T-cell (primary cell): ENCODE measurements around the gene NANOS3. TPM values are rescaled to one million over a fixed set of nuclear protein-coding genes. Genes with fewer than 3 reads are reported as not detected.
"Not testable (repeated sequence)": the region's sequence is repeated elsewhere in the genome, so short reads cannot be mapped to it uniquely, and the experiment has no call there.

ENCODE experiments used
- ATAC-seq, 4 experiments: fragments of 200-7000 bp in 3 of 4; fragments of 150-1000 bp in 1 of 4; cut with Tn5 transposase; replicated peaks in 1 of 4; 1 replicate in 3 of 4; 2 replicates in 1 of 4; pipeline ENCODE4 v1.10.0; 2021; ENCODE audit warnings: moderate library complexity in 3 of 4, mild to moderate bottlenecking in 2 of 4, moderate number of reproducible peaks in 1 of 4
- CTCF ChIA-PET, 2 donors: fragments of 300-600 bp; sonication (Branson Sonifier 250); formaldehyde crosslinking; loops; one replicate each; lab custom pipeline; 2022; ENCODE audit warnings: antibody characterized with exemption in 2 of 2; lab: Charles Lee
- POLR2A ChIA-PET, 2 donors: fragments of 300-600 bp; sonication (Branson Sonifier 250); formaldehyde crosslinking; loops; one replicate each; lab custom pipeline; 2022; ENCODE audit warnings: antibody characterized with exemption in 2 of 2; lab: Charles Lee
- DNase-seq, 35 experiments: peaks; one replicate each; pipeline versions ENCODE4 v3.0.0 to v3.0.0-alpha.2; 2013 to 2023
- H3K27ac ChIP-seq: one replicate; pipeline ENCODE4 v1.5.1; 2013; ENCODE audit warnings: low read length
- H3K27me3 ChIP-seq, 2 experiments: replicated peaks in 1 of 2; 1 replicate in 1 of 2; 2 replicates in 1 of 2; pipeline versions ENCODE4 v1.6.1 to v1.7.0; 2013; ENCODE audit warnings: low read length in 1 of 2, mixed read lengths in 1 of 2; ENCODE audit not compliant: control insufficient read depth in 2 of 2, insufficient read depth in 2 of 2; ENCODE audit errors: extremely low read depth in 1 of 2
- H3K36me3 ChIP-seq, 2 donors: 1 replicate in 1 of 2; 2 replicates in 1 of 2; pipeline versions ENCODE4 v1.6.1 to v1.7.0; 2013; ENCODE audit warnings: low read length in 1 of 2; ENCODE audit not compliant: control insufficient read depth in 2 of 2, insufficient read depth in 1 of 2; ENCODE audit errors: extremely low read depth in 1 of 2
- H3K4me1 ChIP-seq, 2 experiments: 1 replicate in 1 of 2; 2 replicates in 1 of 2; pipeline versions ENCODE4 v1.6.1 to v1.7.0; 2013; ENCODE audit warnings: low read length in 2 of 2, mixed read lengths in 1 of 2; ENCODE audit not compliant: insufficient read depth in 2 of 2, control insufficient read depth in 1 of 2; ENCODE audit errors: extremely low read depth in 1 of 2
- H3K4me3 ChIP-seq, 2 donors: 1 replicate in 1 of 2; 2 replicates in 1 of 2; pipeline versions ENCODE4 v1.5.1 to v1.7.0; 2013; ENCODE audit warnings: mild to moderate bottlenecking in 2 of 2, low read length in 1 of 2, moderate library complexity in 1 of 2; ENCODE audit not compliant: control insufficient read depth in 1 of 2; ENCODE audit errors: extremely low read depth in 1 of 2
- H3K9me3 ChIP-seq: 2 replicates; pipeline ENCODE4 v1.7.0; 2013
- H3K27ac Mint-ChIP-seq, 2 donors: one replicate each; pipeline ENCODE4 v1.8.0; 2020 to 2021; ENCODE audit warnings: mild to moderate bottlenecking in 2 of 2, mixed read lengths in 2 of 2
- H3K27me3 Mint-ChIP-seq, 2 donors: one replicate each; pipeline ENCODE4 v1.8.0; 2021 to 2022; ENCODE audit warnings: mixed read lengths in 2 of 2
- H3K36me3 Mint-ChIP-seq: one replicate; pipeline ENCODE4 v1.8.0; 2021; ENCODE audit warnings: mixed read lengths
- H3K4me1 Mint-ChIP-seq, 3 donors: one replicate each; pipeline ENCODE4 v1.8.0; 2020 to 2022; ENCODE audit warnings: mixed read lengths in 3 of 3, mild to moderate bottlenecking in 1 of 3
- H3K4me3 Mint-ChIP-seq, 3 donors: one replicate each; pipeline ENCODE4 v1.8.0; 2020 to 2022; ENCODE audit warnings: mild to moderate bottlenecking in 3 of 3, mixed read lengths in 3 of 3, moderate library complexity in 3 of 3
- H3K9me3 Mint-ChIP-seq, 3 donors: one replicate each; pipeline ENCODE4 v1.8.0; 2020 to 2022; ENCODE audit warnings: mixed read lengths in 3 of 3
- WGBS: methylation state at CpG from one replicate; pipeline ENCODE4 v1.1.5; 2013; ENCODE audit warnings: missing lambda C conversion rate; ENCODE audit not compliant: insufficient coverage; 5-methylcytosine and 5-hydroxymethylcytosine counted together
- total RNA-seq, 35 experiments: library from RNA in 6 of 35; stranded (reverse) in 6 of 35; fragments of 120-200 nt in 1 of 35; gene quantifications; one replicate each; pipeline versions ENCODE4 v1.2.1 to v1.2.4 and lab custom pipeline; 2013 to 2026

NANOS3 gene
- total RNA-seq, 5 donors from 2014 or later (not counting 1 experiment from before 2014, with no cell fraction given): 0.85 to 2.3 (median 1.5) TPM; not detected in 1

DNA sequence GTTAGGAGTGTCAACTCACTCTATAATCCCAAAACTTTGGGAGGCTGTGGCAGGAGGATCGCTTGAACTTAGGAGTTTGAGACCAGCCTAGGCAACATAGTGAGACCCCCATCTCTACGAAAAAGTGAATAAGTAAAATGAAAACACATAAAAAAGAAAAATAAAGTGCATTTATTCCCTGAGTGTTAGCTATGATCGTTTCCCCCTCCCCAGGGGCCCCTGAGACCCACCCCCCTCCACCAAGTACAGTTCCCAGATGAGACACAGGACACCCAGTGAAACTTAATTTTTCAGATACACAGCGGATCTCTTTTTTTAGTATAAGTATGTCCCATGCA is 28.6 kb upstream of the NANOS3 start:
- Histone ChIP-seq H3K36me3 (no peaks in the 10 kb centered on the region), H3K27me3 (peaks cover 0 to 2% of the 10 kb centered on the region in 2 experiments), H3K9me3 (no peaks in the 10 kb centered on the region), H3K27ac (peak overlapping the region; percentile 100), H3K4me3 (no peak overlapping the region), H3K4me1 (peaks cover 13 to 78% of the 10 kb centered on the region in 2 experiments)
- ChIA-PET CTCF (interaction anchor here in 1 of 2 donors (1.8 kb wide), 1 partner anchor 11 kb away, joined by 8 read pairs; no protein-coding TSS in a partner anchor), POLR2A (interaction anchor here (0.8 to 2.7 kb wide), 2 partner anchors 9 to 11 kb away, joined by 3 to 22 read pairs; no protein-coding TSS in a partner anchor)
- DNase-seq: no peak
- Mint-ChIP-seq H3K27ac (peak overlapping the region in 1 of 2 donors; percentile 49), H3K4me3 (peak overlapping the region in 2 of 3 donors; percentile 6 to 83), H3K9me3 (no peaks in the 10 kb centered on the region), H3K36me3 (no peaks in the 10 kb centered on the region), H3K27me3 (no peaks in the 10 kb centered on the region), H3K4me1 (peaks cover 44 to 61% (median 56%) of the 10 kb centered on the region in 3 donors)
- no peak for ATAC-seq
- WGBS: no CpG with 5 or more reads among the region's 4 CpGs

DNA sequence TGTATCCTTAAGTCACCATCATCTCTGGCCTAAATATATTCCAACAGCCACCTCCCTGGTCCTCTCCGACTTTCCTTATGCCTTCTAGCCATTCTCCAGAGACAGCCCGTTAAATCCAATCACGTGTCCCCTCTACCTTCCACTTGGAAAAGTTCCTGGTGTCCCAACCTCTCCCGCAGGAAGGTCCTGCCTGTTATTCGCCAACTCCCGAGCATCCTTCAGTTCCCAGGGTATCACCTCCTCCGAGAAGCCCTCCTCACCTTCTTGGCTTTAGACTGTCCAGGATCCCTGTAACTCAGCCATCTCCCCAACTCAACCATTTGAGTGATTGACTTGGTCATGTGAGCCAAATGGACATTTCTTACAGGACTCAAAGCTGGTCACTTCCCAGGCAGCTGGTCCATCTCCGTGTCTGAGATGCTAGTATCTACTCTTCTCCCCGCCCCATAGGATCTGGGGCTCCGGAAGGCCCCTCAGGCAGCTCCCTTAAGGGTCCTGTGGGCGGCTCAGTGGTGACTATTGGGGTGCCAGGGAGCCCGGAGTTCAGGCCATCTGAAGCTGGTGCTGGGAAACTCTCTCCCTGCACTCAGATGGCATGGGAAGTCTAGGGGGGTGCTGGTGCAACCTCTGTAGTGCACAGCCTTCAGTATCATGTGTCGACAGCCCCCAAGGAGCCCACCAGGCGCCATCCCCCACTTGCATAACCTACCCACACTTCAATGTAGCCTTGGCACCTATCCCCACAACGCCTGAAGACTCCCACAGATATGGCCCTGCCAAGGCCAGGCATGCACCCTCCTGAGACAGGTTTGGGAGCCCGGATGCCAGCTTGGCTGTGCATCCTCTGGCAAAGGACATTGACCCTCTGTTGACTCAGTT is 27.9 kb upstream of the NANOS3 start:
- ChIA-PET POLR2A (interaction anchor here (0.5 to 1.0 kb wide), 3 partner anchors 13 to 509 kb away, joined by 3 to 4 read pairs (median 3); no protein-coding TSS in a partner anchor), CTCF (interaction anchor here in 1 of 2 donors (1.8 kb wide), 1 partner anchor 12 kb away, joined by 8 read pairs; no protein-coding TSS in a partner anchor)
- Histone ChIP-seq H3K27ac (peak overlapping the region; percentile 38), H3K4me3 (no peak overlapping the region), H3K4me1 (peaks cover 12 to 70% of the 10 kb centered on the region in 2 experiments), H3K27me3 (peaks cover 0 to 2% of the 10 kb centered on the region in 2 experiments), H3K36me3 (no peaks in the 10 kb centered on the region), H3K9me3 (no peaks in the 10 kb centered on the region)
- Mint-ChIP-seq H3K4me1 (peaks cover 39 to 56% (median 51%) of the 10 kb centered on the region in 3 donors), H3K4me3 (peak overlapping the region; percentile 29 to 83 (median 49)), H3K9me3 (no peaks in the 10 kb centered on the region), H3K27me3 (no peaks in the 10 kb centered on the region), H3K36me3 (no peaks in the 10 kb centered on the region), H3K27ac (peak overlapping the region; percentile 81 to 88)
- no peak for DNase-seq
- WGBS: 95% methylated on average over 11 of the region's 16 CpGs
- no peak for ATAC-seq

DNA sequence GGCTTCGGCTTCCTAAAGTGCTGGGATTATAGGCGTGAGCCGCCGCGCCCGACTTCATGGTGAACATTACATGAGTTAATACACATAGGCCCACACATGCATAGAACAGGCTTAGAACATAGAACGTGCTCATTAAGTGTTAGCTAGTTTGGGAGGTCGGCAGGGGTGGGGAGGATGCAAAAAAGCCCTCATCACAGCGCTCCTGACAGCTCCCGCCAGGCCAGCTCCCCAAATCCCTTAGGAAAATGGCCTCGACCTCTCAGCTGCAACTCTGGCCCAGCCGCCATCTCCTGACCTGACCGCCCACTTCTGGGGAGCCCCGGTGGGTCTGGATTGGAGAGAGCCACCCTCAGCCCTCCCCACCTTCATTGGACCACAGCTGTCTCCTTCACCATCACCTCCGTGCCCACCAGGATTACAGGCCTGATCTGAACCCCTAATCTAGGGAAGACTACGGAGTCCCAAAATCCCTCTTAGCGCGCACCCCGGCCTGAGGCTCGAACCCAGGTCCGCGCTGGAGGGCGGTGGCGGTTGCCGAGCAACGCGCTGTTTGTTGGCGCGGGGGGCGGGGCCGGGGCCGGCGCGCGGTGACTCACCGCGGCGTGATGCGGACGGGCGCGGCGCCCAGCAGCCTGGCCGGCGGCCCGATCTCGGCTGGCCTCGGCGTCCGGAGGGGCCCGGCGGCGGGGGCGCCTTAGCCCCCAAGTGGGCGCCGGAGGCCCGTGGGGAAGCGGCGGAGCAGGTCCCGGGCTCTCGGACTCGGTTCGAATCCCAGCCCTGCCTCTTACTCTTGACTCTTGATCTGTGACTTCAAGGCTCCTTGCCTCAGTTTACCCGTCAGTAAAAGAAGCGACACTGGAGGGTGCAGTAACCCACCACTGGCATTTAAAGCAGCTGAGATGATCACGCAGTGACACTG is 26.7 kb upstream of the NANOS3 start:
- Histone ChIP-seq H3K4me3 (peak overlapping the region in 1 of 2 donors; percentile 30), H3K27ac (peak overlapping the region; percentile 97), H3K4me1 (peaks cover 8 to 58% of the 10 kb centered on the region in 2 experiments), H3K27me3 (peaks cover 0 to 2% of the 10 kb centered on the region in 2 experiments), H3K9me3 (no peaks in the 10 kb centered on the region), H3K36me3 (no peaks in the 10 kb centered on the region)
- Mint-ChIP-seq H3K4me1 (peaks cover 27 to 44% (median 40%) of the 10 kb centered on the region in 3 donors), H3K36me3 (no peaks in the 10 kb centered on the region), H3K4me3 (peak overlapping the region; percentile 42 to 80 (median 67)), H3K9me3 (no peaks in the 10 kb centered on the region), H3K27ac (peak overlapping the region; percentile 93 to 94), H3K27me3 (no peaks in the 10 kb centered on the region)
- ATAC-seq (peak in 1 of 4 experiments; percentile 9), DNase-seq (peak in 21 of 35 experiments; percentile 38 to 81 (median 55))
- ChIA-PET CTCF (interaction anchor here in 1 of 2 donors (0.6 kb wide), 1 partner anchor 12 kb away, joined by 3 read pairs; no protein-coding TSS in a partner anchor), POLR2A (interaction anchor here in 1 of 2 donors (0.6 to 1.0 kb wide), 2 partner anchors 10 to 53 kb away, joined by 3 read pairs; no protein-coding TSS in a partner anchor)
- 23% methylated on average over 63 of the region's 66 CpGs for WGBS

DNA sequence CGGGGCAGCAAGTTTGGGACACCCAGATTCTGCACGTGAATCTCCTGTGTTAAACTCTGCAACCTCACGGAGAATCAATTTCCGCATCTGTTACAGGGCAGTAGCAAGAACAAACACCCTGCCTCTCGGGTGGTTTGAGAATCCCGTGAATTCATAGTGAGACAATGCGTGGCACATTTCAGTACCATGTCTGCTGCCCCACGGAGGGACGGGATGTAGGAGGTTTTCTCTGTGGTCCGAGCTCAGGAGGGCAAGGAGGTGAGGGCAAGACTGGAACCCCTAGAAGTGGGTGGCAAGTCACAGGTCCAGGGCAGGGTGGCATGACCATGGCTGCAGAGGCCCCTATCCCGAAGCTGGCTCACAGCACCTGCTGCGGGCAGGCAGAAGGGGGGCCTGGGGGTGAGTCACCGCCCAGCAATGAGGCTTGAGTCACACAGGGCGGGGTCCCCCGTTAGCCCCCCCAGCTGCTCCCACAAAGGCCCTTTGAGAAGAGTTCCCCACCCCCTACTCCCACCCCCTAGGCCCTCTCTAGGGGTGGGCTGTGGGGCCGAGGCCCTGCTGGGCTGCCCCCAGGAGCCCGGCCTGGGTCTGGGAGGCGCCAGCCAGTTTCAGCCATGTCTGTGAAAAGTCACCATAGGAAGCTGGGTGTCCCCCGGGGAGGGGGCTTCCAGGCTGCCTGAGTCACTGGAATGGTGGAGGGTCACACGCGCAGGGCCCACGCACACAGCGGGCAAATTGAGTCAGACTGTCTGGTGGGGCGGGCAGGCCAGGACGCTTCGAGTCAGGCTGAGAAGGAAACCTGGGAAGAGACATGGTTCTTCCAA is 25.8 kb upstream of the NANOS3 start:
- Mint-ChIP-seq H3K4me3 (peak overlapping the region; percentile 42 to 80 (median 67)), H3K36me3 (no peaks in the 10 kb centered on the region), H3K27ac (peak overlapping the region; percentile 93 to 94), H3K27me3 (no peaks in the 10 kb centered on the region), H3K9me3 (no peaks in the 10 kb centered on the region), H3K4me1 (peaks cover 18 to 36% (median 33%) of the 10 kb centered on the region in 3 donors)
- DNase-seq (peak in 12 of 35 experiments; percentile 28 to 78 (median 48)), ATAC-seq (peak in 3 of 4 experiments; percentile 15 to 23 (median 17))
- Histone ChIP-seq H3K4me3 (peak overlapping the region in 1 of 2 donors; percentile 30), H3K4me1 (peaks cover 4 to 51% of the 10 kb centered on the region in 2 experiments), H3K9me3 (no peaks in the 10 kb centered on the region), H3K27ac (peak overlapping the region; percentile 97), H3K27me3 (peaks cover 0 to 2% of the 10 kb centered on the region in 2 experiments), H3K36me3 (no peaks in the 10 kb centered on the region)
- whole genome bisulfite sequencing: 61% methylated on average over 22 of the region's 26 CpGs
- POLR2A ChIA-PET: interaction anchor here in 1 of 2 donors (0.6 kb wide), 1 partner anchor 91 kb away, joined by 3 read pairs; no protein-coding TSS in a partner anchor
- CTCF ChIA-PET: interaction anchor here in 1 of 2 donors (0.6 kb wide), 1 partner anchor 11 kb away, joined by 3 read pairs; no protein-coding TSS in a partner anchor

DNA sequence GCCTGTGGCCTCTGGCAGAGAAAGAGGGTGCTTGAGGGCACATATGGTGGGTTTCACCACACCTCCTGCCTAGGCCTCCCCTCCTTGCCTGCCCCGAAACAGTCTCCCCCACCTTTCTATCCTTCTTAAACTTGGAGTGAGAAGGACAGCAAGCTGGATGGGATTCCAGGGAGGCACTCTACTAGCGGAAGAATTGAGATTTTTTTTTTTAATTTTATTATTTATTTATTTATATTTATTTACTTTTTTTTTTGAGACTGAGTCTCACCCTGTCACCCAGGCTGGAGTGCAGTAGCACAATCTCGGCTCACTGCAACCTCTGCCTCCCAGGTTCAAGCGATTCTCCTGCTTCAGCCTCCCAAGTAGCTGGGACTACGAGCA is 25.2 kb upstream of the NANOS3 start:
- not testable (repeated sequence) for DNase-seq, H3K4me3 Mint-ChIP-seq, H3K27me3 ChIP-seq, H3K36me3 Mint-ChIP-seq, H3K36me3 ChIP-seq, H3K4me3 ChIP-seq, H3K27me3 Mint-ChIP-seq, H3K9me3 ChIP-seq, ATAC-seq, H3K9me3 Mint-ChIP-seq
- no CpG with 5 or more reads among the region's 5 CpGs for WGBS
- POLR2A ChIA-PET: interaction anchor here (0.6 to 0.7 kb wide), 3 partner anchors 12 to 91 kb away, joined by 3 to 4 read pairs (median 3); no protein-coding TSS in a partner anchor
- CTCF ChIA-PET: interaction anchor here in 1 of 2 donors (2.1 kb wide), 1 partner anchor 10 kb away, joined by 4 read pairs; no protein-coding TSS in a partner anchor
- Histone ChIP-seq H3K27ac (peak overlapping the region; percentile 97), H3K4me1 (peaks cover 4 to 45% of the 10 kb centered on the region in 2 experiments)
- H3K27ac Mint-ChIP-seq: peak overlapping the region in 1 of 2 donors; percentile 43
- H3K4me1 Mint-ChIP-seq: peaks cover 12 to 30% (median 27%) of the 10 kb centered on the region in 3 donors
